HepG2 (cell line): Measurements from ENCODE around the gene AP3D1. TPM values are rescaled to one million over a fixed set of nuclear protein-coding genes. Genes with fewer than 3 reads are reported as not detected.

Experiments used
- ATF7 ChIP-seq, 2 experiments: fragments of 450-650 bp in 1 of 2; sonication (generic) in 1 of 2; formaldehyde crosslinking in 1 of 2; IDR thresholded peaks; 2 replicates each; pipeline versions ENCODE4 v1.4.0 to v1.6.1; 2016 to 2020; ENCODE audit warnings: antibody characterized with exemption in 1 of 2, mild to moderate bottlenecking in 1 of 2, missing genetic modification reagents in 1 of 2
- DMAP1 ChIP-seq: IDR thresholded peaks from 2 replicates; pipeline ENCODE4 v1.6.1; 2016
- MEIS1 ChIP-seq: sonication (generic); formaldehyde crosslinking; IDR thresholded peaks from 2 replicates; pipeline ENCODE4 v1.9.0; 2021; ENCODE audit warnings: mild to moderate bottlenecking, missing genetic modification reagents, moderate library complexity, borderline replicate concordance
- SOX13 ChIP-seq, 3 experiments: fragments of 450-650 bp in 1 of 3; sonication (generic) in 1 of 3; formaldehyde crosslinking in 1 of 3; IDR thresholded peaks in 2 of 3; conservative IDR thresholded peaks in 1 of 3; 2 replicates each; pipeline versions ENCODE4 v1.5.0 to v1.6.1; 2016 to 2020; ENCODE audit warnings: antibody characterized with exemption in 1 of 3, mild to moderate bottlenecking in 1 of 3, missing compliant biosample characterization in 1 of 3, missing genetic modification reagents in 1 of 3, moderate library complexity in 1 of 3
- TBP ChIP-seq: sonication (generic); formaldehyde crosslinking; IDR thresholded peaks from 2 replicates; pipeline ENCODE4 v1.5.0; 2020; ENCODE audit warnings: missing genetic modification reagents
- TCF7 ChIP-seq: sonication (generic); IDR thresholded peaks from 2 replicates; pipeline ENCODE4 v1.6.1; 2016; ENCODE audit warnings: antibody characterized with exemption, low read depth
- ZBTB10 ChIP-seq: sonication (generic); formaldehyde crosslinking; IDR thresholded peaks from 2 replicates; pipeline ENCODE4 v1.4.0; 2020; ENCODE audit warnings: missing genetic modification reagents, borderline replicate concordance
- ZBTB42 ChIP-seq: sonication (generic); formaldehyde crosslinking; IDR thresholded peaks from 2 replicates; pipeline ENCODE4 v1.5.0; 2020; ENCODE audit warnings: mild to moderate bottlenecking, missing genetic modification reagents
- ZNF558 ChIP-seq: sonication (generic); formaldehyde crosslinking; IDR thresholded peaks from 2 replicates; pipeline ENCODE4 v1.9.0; 2022; ENCODE audit warnings: mild to moderate bottlenecking, missing genetic modification reagents, borderline replicate concordance
- ZSCAN25 ChIP-seq: sonication (generic); formaldehyde crosslinking; IDR thresholded peaks from 2 replicates; pipeline ENCODE4 v1.8.0; 2022; ENCODE audit warnings: mild to moderate bottlenecking, missing genetic modification reagents
- ZSCAN29 ChIP-seq: sonication (generic); formaldehyde crosslinking; conservative IDR thresholded peaks from 2 replicates; pipeline ENCODE4 v1.4.0; 2020; ENCODE audit warnings: mild to moderate bottlenecking, missing genetic modification reagents
- ZSCAN9 ChIP-seq: IDR thresholded peaks from 2 replicates; pipeline ENCODE4 v1.6.1; 2016; ENCODE audit warnings: borderline replicate concordance
- polyA plus RNA-seq, 8 experiments: library from polyadenylated mRNA; depleted of rRNA in 3 of 8; stranded (reverse) in 7 of 8; unstranded in 1 of 8; fragments of >200 nt; fragmentation: Illumina TruSeq in 4 of 8; extraction: Trizol in 4 of 8; gene quantifications; 2 replicates each; pipeline versions ENCODE4 v1.2.1 to v1.2.3, GENCODE V29; 2011 to 2016; ENCODE audit warnings: low read depth in 4 of 8, missing spikeins in 1 of 8, mixed read lengths in 1 of 8; ENCODE audit not compliant: insufficient read depth in 1 of 8
- total RNA-seq, 5 experiments: library from RNA; depleted of rRNA; stranded (reverse); fragments of >200 nt; fragmentation: Illumina TruSeq; extraction: Trizol; gene quantifications; 2 replicates each; pipeline ENCODE4 v1.2.3, GENCODE V29; 2016; ENCODE audit warnings: low read depth in 1 of 5
- TF ChIP-seq, protein P1 (sequence below): sonication (generic); formaldehyde crosslinking; conservative IDR thresholded peaks from 2 replicates; pipeline ENCODE4 v1.8.1; 2023; ENCODE audit warnings: missing genetic modification reagents

Gene AP3D1
- total and polyA plus RNA-seq, 2 of the 13 experiments (the other 11 are each of a cell fraction or from before 2014, with no cell fraction given): 68.0 to 82.6 TPM

- TF ChIP-seq, protein P1, sequence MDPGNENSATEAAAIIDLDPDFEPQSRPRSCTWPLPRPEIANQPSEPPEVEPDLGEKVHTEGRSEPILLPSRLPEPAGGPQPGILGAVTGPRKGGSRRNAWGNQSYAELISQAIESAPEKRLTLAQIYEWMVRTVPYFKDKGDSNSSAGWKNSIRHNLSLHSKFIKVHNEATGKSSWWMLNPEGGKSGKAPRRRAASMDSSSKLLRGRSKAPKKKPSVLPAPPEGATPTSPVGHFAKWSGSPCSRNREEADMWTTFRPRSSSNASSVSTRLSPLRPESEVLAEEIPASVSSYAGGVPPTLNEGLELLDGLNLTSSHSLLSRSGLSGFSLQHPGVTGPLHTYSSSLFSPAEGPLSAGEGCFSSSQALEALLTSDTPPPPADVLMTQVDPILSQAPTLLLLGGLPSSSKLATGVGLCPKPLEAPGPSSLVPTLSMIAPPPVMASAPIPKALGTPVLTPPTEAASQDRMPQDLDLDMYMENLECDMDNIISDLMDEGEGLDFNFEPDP (CRISPR knock-in tag): peak; percentile 97; the same call in 1 of the 2 replicates
- TF ChIP-seq SOX13 (IDR thresholded peaks at IDR 0.05) (no peak; the same call in 1 of the 2 replicates), SOX13 (CRISPR knock-in tag; conservative IDR thresholded peaks at IDR 0.05 in 1 of 2, IDR thresholded peaks at IDR 0.05 in 1 of 2) (peak; percentile 7 to 60; a peak in 1 of 4 replicates), TCF7 (0 out of 2 replicates have a peak, but pooled peaks have one; percentile 5), MEIS1 (CRISPR knock-in tag) (0 out of 2 replicates have a peak, but pooled peaks have one; percentile 11), ZSCAN25 (peak; percentile 4; the same call in 1 of the 2 replicates), ATF7 (IDR thresholded peaks at IDR 0.05) (no peak), ATF7 (CRISPR knock-in tag; IDR thresholded peaks at IDR 0.05) (peak; percentile 12), ZNF558 (0 out of 2 replicates have a peak, but pooled peaks have one; percentile 74), ZBTB42 (CRISPR knock-in tag) (0 out of 2 replicates have a peak, but pooled peaks have one; percentile 9), TBP (CRISPR knock-in tag) (no peak), ZSCAN29 (CRISPR knock-in tag) (peak; percentile 51), ZBTB10 (CRISPR knock-in tag) (peak; percentile 74; the same call in 1 of the 2 replicates), DMAP1 (CRISPR knock-in tag) (no peak; the same call in 1 of the 2 replicates), ZSCAN9 (CRISPR knock-in tag) (no peak; the same call in 1 of the 2 replicates)
Measured at GRCh38 chr19:2060884-2061494, 90.4 kb downstream of the AP3D1 start (continued).
